Measurements from ENCODE around the gene TMEM39B.
"Not testable (repeated sequence)": the region's sequence is repeated elsewhere in the genome, so short reads cannot be mapped to it uniquely, and the experiment has no call there.

TMEM39B gene

DNA sequence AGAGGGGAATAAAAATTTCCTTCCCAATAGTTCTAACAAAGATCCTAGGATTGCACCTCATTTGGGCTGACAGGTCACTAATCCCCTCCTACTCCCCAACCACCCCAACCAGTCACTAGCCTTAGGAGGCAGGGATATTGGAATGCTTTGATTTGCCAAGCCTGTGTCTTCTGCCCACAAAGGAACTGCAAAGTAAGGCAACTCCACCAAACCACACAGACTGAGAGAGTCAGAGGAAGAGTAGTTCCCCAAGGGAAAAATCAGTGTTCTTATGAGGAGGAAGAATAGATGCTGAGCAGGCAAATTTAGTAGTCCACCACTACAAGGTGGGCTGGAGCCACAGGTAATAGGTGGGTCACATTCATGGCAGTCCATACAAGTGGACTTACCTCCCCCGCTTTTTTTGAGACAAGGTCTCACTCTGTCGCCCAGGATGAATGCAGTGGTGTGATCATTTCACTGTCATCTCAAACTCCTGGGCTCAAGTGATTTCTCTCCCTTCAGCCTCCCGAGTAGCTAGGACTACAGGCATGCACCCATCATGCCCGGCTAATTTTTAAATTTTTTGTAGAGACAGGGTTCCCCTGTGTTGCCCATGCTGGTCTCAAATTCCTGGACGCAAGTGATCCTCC is 3.7 kb upstream of the TMEM39B start:
- peak; percentile 72 for DNase-seq (ENCODE audit: low read depth, low spot score)

DNA sequence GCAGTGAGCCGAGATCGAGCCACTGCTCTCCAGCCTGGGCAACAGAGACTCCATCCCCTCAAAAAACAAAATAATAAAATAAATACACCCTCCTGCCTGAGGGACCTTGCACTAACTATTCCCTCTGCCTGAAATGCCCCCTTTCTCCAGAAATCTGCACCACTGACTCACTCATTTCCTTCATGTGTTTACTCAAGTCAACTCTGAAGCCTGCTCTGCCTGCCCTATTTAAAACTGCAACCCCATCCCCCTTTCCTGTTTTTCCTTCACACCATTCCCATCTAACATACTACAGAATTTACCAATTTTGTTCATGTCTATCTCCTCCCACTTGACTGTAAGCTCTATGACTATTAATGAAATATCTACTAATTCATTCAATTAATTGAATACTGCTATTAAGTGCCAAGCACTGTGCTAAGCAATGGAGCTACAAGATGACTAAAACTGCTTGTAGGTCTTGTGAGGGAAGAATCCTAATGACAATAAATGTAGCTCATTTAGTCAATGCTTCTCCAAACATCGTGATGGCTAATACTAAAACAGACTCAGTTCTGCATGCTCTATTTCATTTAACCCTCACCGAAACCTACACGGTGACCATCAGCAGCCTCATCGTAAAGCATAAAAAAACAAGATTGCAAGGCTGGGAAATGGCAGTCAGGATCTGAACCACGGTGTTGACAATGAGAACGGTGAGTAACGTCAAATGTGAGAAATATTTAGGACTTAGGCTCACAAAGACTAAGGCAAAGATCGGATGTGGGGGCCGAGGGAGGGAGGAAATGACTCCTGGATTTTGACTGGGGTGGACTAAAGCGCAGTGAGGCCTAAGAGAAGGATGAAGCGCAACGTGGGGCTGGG is 749 bp upstream of the TMEM39B start:
- DNase-seq (ENCODE audit: low read depth, low spot score) = peak; percentile 47

DNA sequence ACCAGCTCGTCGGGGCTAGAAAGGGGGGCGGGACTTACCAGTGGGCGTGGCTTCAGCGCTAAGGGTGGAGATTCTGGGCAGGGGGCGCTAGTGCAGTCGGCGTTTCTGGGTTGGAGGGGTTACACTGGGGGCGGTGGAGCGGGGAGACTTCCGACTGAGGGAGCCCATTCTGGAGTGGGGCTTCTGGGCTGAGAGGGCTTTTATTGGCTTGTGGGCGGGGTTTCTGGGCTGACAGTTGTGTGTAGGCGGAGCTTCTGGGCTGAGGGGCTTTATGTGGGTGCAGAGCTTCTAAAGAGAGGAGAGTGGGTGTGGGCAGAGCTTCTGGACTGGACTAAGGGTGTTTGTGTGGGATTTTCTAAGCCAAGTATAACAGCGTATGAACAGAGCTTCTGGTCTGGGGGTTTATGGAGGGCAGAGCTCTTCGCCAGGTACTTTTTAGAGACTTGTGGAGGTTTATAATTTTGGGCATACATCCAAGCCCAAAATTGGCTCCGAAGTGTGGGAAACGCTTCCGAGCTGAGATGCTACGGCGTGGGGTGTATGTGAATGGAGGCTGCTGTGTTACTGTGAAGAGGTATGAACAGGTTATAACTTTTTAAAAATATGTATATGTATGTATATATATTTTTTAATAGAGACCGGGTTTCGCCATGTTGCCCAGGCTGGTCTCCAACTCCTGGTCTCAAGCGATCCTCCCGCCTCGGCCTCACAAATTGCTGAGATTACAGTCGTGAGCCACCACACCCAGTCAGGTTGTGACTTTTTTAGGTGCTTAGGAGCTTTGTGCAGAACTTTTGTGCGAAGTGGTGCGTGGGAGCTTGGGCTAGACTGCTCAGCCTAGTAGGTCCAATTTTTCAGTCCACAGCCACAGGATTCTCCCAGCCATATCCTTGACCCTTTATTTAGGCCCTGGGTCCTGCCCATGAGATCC is 825 bp downstream of the TMEM39B start:
- no peak for DNase-seq (ENCODE audit: low read depth, low spot score)

DNA sequence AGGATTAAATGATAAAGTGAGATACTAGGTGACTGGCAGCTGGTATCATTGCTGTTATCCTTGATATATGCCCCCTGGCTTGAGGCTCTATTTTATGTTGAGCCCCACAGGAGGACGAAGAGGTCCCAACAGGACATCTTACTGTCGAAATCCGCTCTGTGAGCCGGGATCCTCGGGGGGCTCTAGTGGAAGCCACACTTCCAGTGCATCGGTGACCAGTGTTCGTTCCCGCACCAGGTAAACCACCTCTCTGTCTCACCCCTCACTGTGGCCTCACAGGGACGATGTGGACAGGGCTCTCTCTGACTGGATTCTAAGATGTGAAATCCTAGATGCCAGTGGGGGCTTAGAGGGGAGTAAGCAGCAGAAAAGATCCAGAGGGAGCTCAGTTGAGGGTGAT is 2.1 kb downstream of the TMEM39B start:
- DNase-seq (ENCODE audit: low read depth, low spot score) = no peak

DNA sequence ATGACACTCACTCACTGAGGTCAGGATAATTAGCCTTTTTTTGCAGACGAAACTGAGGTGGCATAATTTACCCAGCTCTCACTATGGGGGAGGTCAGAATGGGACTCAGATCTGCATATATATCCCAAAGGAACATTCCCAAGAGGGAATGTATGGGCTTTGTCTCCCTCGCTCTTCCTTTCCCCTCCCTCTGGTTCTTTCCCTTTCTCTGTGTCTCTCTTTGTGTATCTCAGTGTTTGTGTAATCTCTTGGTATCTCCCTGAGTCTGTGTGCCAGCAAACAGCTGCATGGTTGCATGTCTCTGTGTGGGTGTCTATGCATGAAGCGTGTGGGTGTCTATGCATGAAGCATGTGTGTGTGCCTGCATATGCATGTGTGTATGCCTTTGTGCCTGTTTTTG is 4.7 kb downstream of the TMEM39B start:
- no peak for DNase-seq (ENCODE audit: low read depth, low spot score)

DNA sequence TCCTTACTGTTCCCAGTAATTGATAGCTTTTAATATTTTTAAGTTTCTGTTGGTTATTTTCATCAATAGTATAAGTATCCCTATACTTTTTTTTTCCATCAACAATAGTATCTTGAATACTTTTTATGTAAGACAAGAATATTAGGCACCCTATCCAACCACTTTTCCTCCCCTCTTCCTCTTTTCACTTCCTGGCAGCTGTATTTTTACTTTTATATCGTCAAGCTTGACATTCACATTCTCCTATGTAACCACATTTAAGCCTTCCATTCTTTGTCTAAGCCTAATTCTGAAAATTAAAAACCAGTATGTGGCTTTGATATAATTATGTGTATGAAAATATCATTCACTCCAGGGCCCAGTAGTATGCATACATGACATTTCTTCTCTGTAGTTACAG is 9.3 kb downstream of the TMEM39B start:
- DNase-seq (ENCODE audit: low read depth, low spot score) = no peak

DNA sequence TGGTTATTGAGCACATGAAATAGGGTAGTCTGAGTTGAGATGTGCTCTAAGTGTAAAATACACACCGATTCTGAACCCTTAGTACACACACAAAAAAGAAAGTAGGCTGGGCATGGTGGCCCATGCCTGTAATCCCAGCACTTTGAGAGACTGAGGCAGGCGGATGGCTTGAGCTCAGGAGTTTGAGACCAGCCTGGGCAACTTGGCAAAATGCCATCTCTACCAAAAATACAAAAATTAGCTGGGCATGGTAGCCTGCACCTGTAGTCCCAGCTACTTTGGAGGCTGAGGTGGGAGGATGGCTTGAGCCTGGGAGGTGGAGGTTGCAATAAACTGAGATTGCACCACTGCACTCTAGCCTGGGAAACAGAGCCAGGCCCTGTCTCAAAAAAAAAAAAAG is 13.6 kb downstream of the TMEM39B start:
- not testable (repeated sequence) for DNase-seq (ENCODE audit: low read depth, low spot score)

DNA sequence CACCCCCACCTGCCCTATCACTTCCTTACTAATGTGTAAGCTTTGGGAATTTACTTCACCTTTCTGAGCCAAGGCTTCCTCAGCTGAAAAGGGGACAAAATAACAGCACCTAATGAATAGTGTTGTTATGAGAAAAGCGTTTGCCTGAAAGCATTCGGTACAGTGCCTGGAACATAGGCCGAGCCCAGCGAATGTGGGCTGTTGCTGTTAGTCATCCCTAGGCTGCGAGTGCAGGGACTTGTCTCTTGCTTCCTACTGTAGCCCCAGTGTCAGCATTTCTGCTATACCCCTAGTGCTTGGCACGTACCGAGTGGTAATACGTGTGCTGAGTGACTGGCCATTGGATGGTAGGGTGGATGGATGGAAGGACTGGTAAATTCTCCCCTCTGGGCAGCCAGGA is 18.4 kb downstream of the TMEM39B start:
- no peak for DNase-seq (ENCODE audit: low read depth, low spot score)

DNA sequence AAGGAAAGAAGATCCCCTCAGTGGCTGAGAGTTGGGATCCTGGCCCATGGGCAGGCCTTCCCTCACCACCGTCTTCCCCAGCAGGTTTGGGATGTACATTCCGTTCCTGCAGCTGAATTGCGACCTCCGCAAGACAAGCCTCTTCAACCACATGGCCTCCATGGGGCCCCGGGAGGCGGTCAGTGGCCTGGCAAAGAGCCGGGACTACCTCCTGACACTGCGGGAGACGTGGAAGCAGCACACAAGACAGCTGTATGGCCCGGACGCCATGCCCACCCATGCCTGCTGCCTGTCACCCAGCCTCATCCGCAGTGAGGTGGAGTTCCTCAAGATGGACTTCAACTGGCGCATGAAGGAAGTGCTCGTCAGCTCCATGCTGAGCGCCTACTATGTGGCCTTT is 18.9 kb downstream of the TMEM39B start:
- DNase-seq (ENCODE audit: low read depth, low spot score) = no peak

DNA sequence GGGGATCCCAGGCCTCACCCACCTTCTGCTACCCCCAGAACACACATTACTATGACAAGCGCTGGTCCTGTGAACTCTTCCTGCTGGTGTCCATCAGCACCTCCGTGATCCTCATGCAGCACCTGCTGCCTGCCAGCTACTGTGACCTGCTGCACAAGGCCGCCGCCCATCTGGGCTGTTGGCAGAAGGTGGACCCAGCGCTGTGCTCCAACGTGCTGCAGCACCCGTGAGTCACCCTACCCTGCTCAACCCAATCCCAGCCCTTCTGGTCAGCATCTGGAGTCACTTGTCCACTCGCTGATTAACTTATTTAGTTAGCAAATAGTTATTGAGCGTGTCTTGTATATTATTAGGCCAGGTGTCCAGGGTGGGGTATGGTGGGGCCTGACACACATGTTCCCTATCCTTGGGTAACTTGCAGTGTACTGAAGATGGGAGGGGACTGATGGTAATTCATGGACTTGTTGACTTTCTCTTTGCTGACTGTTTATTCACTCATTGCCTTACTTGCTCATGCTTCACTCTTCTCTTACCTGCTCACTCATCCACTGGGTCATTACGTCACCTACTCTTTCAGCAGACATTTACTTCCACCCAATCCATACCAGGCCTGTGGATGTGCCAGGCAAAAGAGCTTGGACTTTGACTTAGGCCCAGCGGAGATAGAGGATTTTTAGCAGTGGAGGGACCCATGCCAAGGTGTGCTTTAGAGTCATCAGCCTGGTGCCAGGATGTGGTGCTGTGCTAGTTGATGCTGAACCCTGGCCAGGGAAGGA is 22.2 kb downstream of the TMEM39B start:
- no peak for DNase-seq (ENCODE audit: low read depth, low spot score)

DNA sequence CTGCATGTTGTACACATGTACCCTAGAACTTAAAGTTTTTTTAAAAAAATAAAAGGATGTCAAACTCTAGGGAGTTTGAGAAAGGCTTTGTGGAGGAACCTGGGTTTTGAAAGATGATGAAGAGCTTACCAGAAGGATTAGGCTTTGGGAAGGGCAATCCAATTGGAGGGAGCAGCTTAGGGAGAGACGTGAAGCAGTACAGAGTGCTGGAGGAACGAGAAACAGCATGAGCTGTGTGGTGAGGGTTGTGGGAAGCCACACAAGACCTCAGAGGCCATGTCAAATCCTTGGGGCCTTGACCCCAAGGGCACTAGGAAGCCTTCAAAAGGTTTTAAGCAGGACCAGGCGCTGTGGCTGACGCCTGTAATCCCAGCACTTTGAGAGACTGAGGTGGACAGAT is 26.7 kb downstream of the TMEM39B start:
- no peak for DNase-seq (ENCODE audit: low read depth, low spot score)

DNA sequence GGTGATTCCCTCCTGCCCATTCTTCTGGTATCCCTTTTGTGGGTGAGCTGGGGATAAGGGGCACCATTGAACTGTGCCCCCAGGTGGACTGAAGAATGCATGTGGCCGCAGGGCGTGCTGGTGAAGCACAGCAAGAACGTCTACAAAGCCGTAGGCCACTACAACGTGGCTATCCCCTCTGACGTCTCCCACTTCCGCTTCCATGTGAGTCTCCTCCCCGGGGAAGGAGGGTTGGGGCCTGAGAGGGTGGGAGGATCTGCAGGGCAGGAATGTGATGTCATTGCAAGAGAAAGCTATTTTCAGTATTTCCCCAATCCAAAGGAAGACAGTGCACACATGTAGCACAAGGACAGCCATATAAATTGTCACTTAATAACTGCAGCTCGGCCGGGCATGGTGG is 27.6 kb downstream of the TMEM39B start:
- DNase-seq (ENCODE audit: low read depth, low spot score) = no peak

DNA sequence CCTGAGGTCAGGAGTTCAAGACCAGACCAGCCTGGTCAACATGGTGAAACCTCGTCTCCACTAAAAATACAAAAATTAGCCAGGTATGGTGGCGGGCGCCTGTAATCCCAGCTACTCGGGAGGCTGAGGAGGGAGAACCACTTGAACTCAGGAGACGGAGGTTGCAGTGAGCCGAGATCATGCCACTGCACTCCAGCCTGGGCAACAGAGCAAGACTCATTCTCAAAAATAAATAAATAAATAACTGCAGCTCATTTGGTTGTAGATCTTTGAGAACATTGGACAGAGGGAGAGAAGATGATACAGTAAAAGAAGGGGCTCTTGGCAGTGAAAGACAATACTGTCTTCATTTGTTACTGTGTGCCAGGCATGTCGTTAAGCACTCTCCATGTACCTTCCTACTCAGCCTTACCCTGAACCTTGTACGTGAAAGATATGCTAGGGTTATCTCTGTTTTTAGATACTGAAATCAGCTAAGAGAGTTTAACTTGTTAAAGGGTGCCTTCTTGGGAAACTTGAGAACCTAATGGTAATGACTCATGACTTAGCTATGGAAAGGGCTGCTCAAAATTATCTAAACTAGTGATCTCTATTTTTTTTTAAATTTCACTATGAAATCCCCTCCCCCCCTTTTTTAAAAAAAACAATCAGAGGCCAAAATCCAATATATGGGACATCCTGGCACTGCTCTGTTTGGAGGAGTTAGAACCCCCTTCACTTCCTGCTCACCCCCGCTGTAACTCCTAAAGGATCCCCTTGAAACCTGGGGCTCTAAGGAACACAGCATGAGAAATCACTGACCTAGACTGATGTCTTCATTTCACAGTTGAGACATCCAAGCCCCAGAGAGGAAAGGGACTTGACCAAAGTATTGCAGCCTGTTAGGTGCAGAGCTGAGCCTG is 28.3 kb downstream of the TMEM39B start:
- DNase-seq (ENCODE audit: low read depth, low spot score) = peak; percentile 44

DNA sequence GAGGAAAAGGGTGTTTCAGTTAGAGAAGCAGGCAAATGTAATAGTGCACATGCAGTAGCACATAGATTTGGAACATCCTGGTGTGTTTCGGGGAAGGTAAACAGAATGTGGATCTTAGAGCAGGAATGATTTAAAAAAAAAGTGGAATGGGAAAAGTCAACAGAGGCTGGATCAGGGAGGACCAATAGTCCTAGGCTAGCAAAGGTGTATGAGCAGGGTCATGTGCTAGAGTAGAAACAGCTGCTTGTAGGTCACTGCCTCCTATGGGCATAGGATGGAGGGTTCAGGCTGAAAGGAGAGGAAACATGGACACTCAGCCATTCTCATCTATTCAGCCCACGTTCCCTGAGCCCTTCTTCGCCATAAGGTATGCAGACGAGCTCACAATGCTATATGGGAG is 31.4 kb downstream of the TMEM39B start:
- no peak for DNase-seq (ENCODE audit: low read depth, low spot score)

DNA sequence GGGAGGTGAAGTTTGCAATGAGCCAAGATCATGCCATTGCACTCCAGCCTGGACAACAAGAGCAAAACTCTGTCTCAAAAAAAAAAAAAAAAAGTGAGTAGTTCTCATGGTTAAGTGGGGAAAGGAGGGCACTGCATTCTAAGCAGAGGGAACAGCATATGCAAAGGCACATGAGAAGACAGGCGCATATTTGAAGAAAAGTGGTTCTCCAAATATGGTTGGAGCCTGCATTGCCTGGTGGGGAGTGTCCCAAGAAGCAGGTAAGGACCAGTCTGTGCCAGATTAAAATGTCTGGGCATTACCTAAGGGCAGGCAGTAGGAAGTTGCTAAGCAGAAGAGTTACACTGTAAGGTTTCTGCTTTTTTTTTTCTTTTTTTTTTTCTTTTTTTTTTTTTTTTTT is 32.6 kb downstream of the TMEM39B start:
- DNase-seq (ENCODE audit: low read depth, low spot score) = no peak

DNA sequence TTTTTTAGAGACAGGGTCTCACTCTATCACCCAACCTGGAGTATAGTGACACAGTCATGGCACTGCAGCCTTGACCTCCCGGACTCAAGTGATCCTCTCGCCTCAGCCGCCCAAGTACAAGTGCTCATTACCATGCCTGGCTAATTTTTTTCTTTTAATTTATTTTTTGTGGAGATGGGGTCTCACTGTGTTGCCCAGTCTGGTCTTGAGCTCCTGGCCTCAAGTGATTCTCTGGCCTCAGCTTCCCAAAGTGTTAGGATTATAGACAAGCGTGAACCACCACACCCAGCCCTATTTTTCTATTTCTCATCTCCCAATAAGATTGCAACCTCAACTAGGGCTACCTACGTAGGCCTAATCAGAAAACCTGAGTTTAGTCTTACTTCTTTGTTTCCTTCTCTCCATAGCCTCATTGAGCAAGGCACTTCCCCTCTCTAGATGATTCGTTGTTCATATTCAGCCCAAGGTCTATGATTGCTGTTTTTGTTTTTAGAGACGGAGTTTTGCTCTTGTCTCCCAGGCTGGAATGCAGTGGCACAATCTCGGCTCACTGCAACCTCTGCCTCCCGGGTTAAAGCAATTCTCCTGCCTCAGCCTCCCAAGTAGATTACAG is 34.0 kb downstream of the TMEM39B start:
- DNase-seq (ENCODE audit: low read depth, low spot score) = no peak

DNA sequence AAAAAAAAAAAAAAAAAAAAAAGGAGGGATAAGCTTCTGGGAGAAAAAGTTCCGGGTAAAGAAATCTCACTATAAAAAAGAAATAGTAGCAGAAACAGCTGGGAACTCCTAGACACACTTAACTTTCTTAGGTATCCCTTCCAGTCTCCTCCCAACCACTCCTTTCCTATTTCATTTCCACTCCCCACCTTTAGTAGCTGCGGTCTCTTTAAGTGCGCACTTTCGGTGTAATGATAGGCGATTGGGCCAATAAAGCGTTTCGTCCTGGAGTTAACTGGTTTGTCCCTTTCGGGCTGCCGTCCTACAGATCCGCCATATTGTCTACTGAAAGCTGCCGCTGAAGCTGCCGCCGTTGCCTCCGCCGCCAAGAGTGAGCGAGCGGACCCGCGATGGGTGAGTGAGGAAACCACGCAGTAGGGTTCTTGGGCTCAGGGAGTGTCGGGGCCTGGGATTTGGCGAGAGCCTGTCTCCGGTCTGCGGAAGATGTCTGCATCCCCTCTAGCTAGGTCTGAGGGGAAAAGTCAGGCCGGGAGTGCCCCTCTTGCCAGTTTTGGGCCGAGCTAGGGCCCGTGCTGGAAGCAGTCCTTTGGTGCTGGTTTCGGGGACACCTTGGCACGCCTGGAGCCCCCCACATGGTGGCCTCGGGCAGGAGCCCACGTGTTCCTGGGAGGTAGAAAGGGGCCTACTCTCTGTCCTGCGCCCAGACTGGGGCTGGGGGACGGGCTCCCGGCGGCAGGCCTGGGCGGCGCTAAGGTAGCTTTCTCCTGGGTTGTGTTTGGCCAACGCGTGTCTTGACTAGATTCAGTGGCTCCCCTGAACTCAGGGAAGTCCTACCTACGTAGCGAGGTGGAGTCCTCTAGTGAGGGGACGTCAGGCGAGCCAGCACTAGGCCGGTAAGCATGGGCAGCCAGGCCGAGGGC is 35.3 kb downstream of the TMEM39B start, which contains the start of gene KPNA6:
Gene KPNA6, plus strand, starts transcription at position 315 of the 920 bp plus-strand sequence. Its CDS starts 75 bp downstream, at position 390.
- peak; percentile 97 for DNase-seq (ENCODE audit: low read depth, low spot score)

DNA sequence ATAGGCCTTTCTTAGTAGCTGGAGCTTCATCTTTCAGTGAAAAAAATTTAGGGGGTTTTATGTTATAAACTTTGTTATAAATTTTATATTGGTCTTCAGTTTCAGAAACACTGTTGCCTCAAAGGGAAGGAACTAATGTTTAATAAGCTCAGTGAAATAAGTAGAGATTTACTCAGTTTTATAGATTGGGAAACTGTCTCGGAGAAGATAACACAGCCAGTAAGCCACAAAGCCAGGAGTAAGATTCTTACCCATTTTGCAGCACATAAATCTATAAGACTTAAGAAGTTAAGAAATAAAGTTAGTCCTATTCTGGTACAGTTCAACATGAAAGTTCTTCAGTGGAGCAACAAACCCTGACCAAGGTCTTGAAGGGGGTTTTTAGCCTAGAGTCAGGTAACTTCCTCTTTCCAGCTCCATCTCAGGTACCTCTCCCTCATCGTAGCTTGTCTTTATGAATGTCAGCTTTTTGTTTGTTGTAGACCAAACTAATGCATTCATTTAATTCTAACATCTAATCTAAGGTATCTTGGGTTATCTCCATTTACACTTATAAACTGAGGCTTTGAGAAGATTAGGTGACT is 38.4 kb downstream of the TMEM39B start:
- DNase-seq (ENCODE audit: low read depth, low spot score) = no peak
